HG02678 (cell line): Measurements from ENCODE around the gene RAB11FIP4.

Experiments
- ATAC-seq: cut with Tn5 transposase; IDR thresholded peaks from one replicate; pipeline ENCODE4 v1.9.1; 2021; ENCODE audit warnings: mild to moderate bottlenecking, moderate library complexity; ENCODE audit not compliant: unreplicated experiment

Gene RAB11FIP4

DNA sequence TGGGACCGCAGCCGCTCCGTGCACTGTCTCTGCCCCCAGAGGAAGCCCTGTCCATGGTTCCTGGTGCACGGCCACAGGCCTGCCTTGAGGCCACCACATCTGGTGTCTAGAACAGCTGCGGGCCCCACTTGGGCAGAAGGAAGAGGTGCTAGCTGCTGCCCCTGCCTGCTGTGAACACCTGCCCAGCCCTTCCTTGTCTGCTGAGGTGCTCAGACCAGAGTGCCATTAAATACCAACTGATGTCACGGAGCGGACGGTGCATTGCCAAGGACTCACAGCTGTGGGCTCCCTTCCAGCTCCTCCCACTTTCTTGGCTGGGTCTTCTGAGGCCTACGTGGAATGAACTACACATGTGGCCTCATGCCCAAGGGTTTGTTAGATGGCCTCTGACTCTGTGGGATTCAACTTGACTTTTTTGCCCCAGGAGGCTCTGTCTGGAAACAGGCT is 146.1 kb downstream of the RAB11FIP4 start:
- no peak for ATAC-seq

GRCh38 chr17:31538080-31538762 is 146.7 kb downstream of the RAB11FIP4 start:
- peak; percentile 61 for ATAC-seq

GRCh38 chr17:31540602-31541307 is 149.3 kb downstream of the RAB11FIP4 start:
- no peak for ATAC-seq

DNA sequence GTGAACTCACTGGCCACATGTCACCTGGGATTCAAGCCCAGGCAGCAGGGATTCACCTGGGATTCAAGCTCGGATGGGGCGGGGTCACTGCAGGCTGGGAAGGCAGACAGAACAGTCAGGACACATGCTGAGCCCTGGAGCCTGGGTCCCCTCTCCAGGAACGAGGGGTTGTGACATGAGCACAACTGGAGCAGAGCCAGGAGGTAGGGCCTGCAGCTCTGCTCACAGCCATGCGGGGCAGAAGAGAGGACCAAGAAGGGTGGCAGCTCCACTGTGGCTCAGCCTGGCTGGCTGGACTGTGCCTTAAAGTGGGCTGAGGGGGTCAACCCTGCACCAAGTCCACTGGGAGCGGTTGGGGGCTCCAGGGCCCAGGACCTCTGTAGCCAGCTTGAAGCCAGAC is 150.1 kb downstream of the RAB11FIP4 start:
- ATAC-seq: no peak

DNA sequence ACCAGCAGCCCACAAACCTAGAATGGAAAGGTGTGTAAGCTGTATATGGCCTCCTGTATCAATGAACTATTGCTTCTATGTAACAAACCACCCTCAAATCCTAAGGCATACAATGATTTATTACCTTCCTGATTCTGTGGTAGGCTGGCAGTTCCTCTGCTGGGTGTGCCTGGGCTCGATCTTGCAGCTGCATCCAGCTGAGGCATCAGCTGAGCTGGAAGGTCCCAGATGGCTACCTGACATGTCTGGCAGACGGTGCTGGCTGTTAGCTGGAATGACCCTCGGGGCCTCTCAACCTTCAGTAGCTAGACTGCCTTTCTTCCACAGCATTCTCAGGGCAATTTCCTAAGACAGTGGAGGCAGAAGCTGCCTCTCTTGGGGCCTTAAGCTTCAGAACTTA is 152.7 kb downstream of the RAB11FIP4 start:
- no peak for ATAC-seq

- no peak for ATAC-seq
Observed at GRCh38 chr17:31546650-31547049, 155.2 kb downstream of the RAB11FIP4 start.

DNA sequence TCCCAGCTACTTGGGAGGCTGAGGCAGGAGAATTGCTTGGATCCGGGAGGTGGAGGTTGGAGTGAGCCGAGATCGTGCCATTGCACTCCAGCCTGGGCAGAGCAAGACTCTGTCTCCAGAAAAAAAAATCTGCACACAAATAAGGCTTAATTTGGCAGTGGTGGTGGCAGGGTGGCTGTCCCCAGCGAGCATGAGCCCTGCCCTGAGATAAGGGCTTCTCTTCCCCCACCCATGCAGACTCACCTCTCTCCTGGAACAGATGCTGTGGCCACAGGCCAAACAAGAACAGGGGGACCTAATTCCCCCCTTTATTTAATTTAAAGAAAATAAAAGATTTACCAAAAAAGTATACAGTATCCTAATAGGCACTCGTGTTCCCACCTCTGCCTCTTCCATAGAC is 157.2 kb downstream of the RAB11FIP4 start:
- ATAC-seq: no peak

GRCh38 chr17:31549121-31549524 is 157.6 kb downstream of the RAB11FIP4 start:
- ATAC-seq: no peak

GRCh38 chr17:31549525-31550388 is 158.3 kb downstream of the RAB11FIP4 start:
- peak; percentile 77 for ATAC-seq

DNA sequence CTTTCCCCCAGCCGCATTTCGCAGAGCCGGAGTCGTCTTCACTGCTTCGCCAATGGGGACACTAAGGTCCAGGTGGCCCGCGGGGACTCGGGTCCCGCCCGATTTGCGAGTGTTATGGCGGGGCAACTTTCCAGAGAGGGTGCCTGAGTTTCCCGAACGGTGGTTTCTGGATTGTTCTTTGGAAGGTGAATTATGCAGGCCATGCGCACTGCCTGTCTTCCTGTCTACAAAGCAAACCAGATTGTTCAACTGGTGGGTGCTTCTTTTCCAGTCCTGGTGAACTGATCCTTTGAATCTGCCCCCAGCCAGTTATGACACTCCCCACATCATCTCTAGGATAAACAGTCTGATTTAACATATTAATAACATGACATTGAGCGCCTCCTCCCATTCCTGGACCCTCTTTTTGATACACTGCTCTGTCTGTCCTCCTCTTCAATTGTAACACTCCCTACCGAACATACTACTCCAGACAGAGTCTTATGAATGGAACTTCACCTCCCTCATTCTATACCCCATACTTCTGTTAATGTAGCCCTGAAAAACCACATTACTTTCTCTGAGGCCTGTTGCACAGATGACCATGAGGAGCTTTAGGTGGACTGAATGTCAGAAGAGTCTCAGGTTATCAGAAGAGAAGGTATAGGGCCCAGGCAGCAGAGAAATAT is 159.0 kb downstream of the RAB11FIP4 start:
- no peak for ATAC-seq

GRCh38 chr17:31552568-31552967 is 161.1 kb downstream of the RAB11FIP4 start:
- no peak for ATAC-seq

DNA sequence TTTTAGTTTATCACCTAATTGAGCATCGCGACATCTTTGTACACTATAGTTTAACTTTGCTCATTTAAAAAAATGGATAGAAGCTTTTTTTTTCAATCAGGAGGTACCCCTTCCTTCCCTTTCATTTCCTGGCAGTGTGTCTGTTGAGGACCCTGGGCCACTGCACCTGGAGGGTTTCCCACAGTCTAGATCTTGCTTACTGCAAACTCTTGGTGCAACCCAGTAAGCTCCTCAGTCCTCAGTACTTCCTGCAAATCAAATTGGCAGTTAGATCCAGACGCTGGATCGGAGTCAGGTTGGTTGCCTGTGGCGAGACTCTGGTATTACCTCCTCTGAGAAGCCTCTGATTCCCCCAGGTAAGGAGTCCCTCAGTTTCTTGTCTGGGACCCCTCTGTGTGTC is 162.0 kb downstream of the RAB11FIP4 start:
- ATAC-seq: no peak

GRCh38 chr17:31554930-31555329 is 163.5 kb downstream of the RAB11FIP4 start:
- no peak for ATAC-seq

DNA sequence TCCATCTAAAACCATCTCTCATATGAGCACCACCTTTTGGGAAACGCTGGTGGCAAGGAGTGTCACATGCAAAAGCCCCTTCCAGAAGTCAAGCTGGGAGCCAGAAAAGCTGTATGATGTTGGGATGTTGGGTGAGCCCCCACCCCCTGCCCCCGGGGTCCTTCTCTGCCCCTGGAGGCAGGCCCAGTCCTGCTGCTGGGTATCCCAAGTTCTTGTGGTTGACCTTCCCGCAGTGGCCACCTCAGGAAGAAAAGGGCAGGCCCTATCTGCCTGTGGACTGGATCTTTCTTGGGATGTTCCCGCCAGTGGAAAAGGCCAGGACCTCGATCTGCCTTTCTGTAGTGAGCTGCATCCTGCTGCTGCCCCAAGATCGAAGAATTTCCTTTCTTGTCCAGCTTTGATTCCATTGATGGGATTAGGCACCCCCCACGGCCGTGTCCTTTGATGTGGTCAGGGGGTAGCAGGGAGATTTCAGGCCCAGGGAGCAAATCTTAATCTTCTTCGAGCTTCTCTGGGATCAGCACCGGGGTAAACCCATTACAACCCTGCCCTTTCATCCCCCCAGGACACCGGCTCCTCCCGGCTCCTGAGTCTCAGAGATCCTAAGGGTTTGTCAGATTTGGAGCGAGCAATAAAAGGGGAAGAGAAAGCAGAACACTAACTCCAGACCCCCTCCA is 165.6 kb downstream of the RAB11FIP4 start:
- no peak for ATAC-seq

DNA sequence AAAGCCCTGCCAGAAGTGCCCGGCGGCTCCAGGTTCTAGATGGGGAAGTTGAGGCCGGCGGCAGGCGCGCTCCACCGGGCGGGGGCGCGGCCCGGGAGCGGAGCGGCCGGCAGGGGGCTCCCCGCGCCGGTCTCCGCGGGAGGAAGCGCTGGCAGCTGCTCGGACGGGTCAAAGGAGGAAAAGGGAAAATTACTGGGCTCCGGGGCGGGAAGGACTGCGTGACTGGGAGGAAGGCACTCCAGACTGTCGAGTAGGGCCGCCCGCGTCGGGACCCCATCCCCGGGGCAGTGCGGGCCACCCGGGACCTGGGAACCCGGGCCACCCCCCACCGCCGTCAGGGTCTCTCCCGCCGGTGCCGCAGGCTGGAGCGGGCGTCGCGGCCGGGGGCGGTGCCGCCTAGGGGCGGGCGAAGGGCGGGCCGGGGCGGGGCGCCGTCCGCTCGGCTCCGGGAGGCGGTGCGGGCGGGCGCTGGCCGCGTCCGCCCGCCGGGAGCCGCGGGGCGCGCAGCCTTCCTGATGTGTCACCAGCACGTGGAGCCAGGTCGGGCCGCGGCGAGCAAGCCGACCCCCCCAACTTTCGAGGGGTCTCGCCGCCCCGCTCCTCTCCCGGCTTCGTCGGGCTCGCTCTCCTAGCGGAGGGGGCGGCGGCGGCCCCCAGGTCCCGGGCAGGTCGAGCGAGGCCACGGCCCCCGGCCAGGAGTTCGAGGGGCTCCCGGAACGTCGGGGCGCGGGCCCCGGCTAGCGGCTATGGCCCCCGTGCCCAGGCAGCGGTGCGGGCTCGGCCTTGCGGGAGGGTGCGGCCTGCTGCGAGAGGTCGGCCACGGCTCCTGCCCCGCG is 167.5 kb downstream of the RAB11FIP4 start:
- ATAC-seq: peak; percentile 72

DNA sequence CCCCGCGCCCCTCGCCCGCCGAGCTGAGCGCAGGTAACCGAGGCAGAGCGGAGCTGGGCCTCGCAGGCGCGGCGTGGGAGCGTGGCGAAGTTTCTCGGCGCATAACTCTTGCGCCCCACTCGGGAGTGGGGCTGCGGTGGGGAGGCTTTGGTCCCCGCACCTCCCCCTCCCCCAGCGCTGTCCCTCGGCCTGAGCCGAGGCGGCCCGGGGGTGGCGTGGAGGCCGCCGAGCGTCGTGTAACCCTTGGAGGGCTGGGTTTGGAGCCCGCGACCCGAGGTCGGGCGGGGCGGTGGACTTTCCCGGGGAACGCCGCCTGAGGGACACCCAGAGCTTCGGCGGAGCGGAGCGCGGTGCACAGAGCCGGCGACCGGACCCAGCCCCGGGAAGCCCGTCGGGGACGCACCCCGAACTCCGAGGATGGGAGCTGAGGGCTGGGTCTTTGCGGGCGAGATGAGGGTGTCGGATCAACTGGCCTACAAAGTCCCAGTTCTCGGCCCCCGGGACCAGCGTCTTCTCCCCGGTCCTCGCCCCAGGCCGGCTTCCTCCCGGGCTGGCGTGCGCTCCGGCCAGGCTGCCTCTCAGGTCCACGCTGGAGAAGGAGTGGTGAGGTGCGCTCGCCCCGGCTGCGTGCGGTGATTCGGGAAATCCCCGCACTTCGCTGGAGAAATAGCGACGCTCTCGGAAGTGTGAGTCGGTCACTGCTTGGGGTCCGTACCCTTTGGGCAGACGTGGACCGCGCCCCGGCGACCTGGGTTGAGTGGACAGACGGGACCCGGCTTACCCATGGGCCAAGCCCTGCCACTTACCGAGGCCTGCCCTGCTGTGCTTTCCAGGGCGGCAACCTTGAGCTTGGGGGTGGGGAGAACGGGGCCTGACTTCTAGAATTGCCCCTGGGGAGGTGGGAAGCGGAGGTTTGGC is 168.4 kb downstream of the RAB11FIP4 start:
- ATAC-seq: no peak

GRCh38 chr17:31560616-31561235 is 169.3 kb downstream of the RAB11FIP4 start:
- no peak for ATAC-seq
